Astrocyte of the spinal cord (primary cell): ENCODE data around the gene MAB21L1.

ENCODE experiments used
- DNase-seq: peaks from one replicate; pipeline ENCODE4 v3.0.0; 2011; ENCODE audit warnings: low read depth, low spot score
- H3K4me3 ChIP-seq: 2 replicates; pipeline ENCODE4 v1.5.1; 2011; ENCODE audit warnings: low read depth, mild to moderate bottlenecking, low read length, moderate library complexity
- CTCF ChIP-seq: IDR thresholded peaks from 2 replicates; pipeline ENCODE4 v1.5.1; 2012; ENCODE audit warnings: low read depth, mild to moderate bottlenecking, low read length, inconsistent platforms
- in situ Hi-C: cut with HindIII; loops from 2 replicates; pipeline ENCODE4 v1.10.0; 2017; ENCODE audit warnings: low sequenced_read_pairs

MAB21L1 gene

GRCh38 chr13:35482527-35482926 is 6.0 kb upstream of the MAB21L1 start:
- no peak for TF ChIP-seq CTCF
- no peak for DNase-seq
- in situ Hi-C loops = no loop called here
- H3K4me3 ChIP-seq = no peak overlapping the region

GRCh38 chr13:35481777-35482176 is 5.3 kb upstream of the MAB21L1 start:
- no peak for DNase-seq
- in situ Hi-C loops = no loop called here
- H3K4me3 ChIP-seq = no peak overlapping the region
- TF ChIP-seq CTCF = no peak

- DNase-seq = no peak
- in situ Hi-C loops = no loop called here
- H3K4me3 ChIP-seq = no peak overlapping the region
- TF ChIP-seq CTCF = no peak
These were observed 3.9 kb upstream of the MAB21L1 start for GRCh38 chr13:35480346-35480745.

- no peak for DNase-seq
These were observed 3.2 kb upstream of the MAB21L1 start for GRCh38 chr13:35479706-35480105.

GRCh38 chr13:35479038-35479492 is 2.6 kb upstream of the MAB21L1 start:
- no peak overlapping the region for H3K4me3 ChIP-seq
- no peak for TF ChIP-seq CTCF
- in situ Hi-C loops = no loop called here
- no peak for DNase-seq

More at GRCh38 chr13:35479706-35480105, 3.2 kb upstream of the MAB21L1 start:
- no peak overlapping the region for H3K4me3 ChIP-seq
- in situ Hi-C loops = no loop called here
- TF ChIP-seq CTCF = no peak

- in situ Hi-C loops = no loop called here
- no peak overlapping the region for H3K4me3 ChIP-seq
- no peak for DNase-seq
- TF ChIP-seq CTCF = no peak
These were observed 2.0 kb upstream of the MAB21L1 start for GRCh38 chr13:35478271-35479037.
